RWPE1 (cell line): Measurements from ENCODE around the gene MTRR.
"Not testable (repeated sequence)": the region's sequence is repeated elsewhere in the genome, so short reads cannot be mapped to it uniquely, and the experiment has no call there.

Source experiments
- CTCF ChIA-PET: fragments of 350-600 bp; sonication (Branson Sonifier 250); formaldehyde crosslinking; extraction: SDS; loops from one replicate; lab custom pipeline; 2021; lab: Yijun Ruan, JAX
- POLR2A ChIA-PET: fragments of 400-600 bp; formaldehyde crosslinking; extraction: SDS; loops from one replicate; lab custom pipeline; 2020; ENCODE audit warnings: antibody characterized with exemption; ENCODE audit not compliant: low non-redundant PET; lab: Yijun Ruan, JAX
- DNase-seq: peaks from one replicate; pipeline ENCODE4 v3.0.0; 2012; ENCODE audit warnings: low spot score
- H3K27ac ChIP-seq: fragments of 450-650 bp; 2 replicates; pipeline ENCODE4 v1.5.1; 2017
- TF ChIP-seq, protein P1 (sequence below): fragments of 450-650 bp; conservative IDR thresholded peaks from 2 replicates; pipeline ENCODE4 v1.5.1; 2017; ENCODE audit warnings: low read depth, mild to moderate bottlenecking

MTRR gene

GRCh38 chr5:7907612-7908011, 38.7 kb downstream of the MTRR start:
- H3K27ac ChIP-seq, result no peak overlapping the region
- POLR2A ChIA-PET, result no interaction called here
- DNase-seq, result no peak
- TF ChIP-seq, protein P1, sequence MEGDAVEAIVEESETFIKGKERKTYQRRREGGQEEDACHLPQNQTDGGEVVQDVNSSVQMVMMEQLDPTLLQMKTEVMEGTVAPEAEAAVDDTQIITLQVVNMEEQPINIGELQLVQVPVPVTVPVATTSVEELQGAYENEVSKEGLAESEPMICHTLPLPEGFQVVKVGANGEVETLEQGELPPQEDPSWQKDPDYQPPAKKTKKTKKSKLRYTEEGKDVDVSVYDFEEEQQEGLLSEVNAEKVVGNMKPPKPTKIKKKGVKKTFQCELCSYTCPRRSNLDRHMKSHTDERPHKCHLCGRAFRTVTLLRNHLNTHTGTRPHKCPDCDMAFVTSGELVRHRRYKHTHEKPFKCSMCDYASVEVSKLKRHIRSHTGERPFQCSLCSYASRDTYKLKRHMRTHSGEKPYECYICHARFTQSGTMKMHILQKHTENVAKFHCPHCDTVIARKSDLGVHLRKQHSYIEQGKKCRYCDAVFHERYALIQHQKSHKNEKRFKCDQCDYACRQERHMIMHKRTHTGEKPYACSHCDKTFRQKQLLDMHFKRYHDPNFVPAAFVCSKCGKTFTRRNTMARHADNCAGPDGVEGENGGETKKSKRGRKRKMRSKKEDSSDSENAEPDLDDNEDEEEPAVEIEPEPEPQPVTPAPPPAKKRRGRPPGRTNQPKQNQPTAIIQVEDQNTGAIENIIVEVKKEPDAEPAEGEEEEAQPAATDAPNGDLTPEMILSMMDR, result no peak
- CTCF ChIA-PET, result no interaction called here

GRCh38 chr5:7908317-7908716, 39.4 kb downstream of the MTRR start:
- POLR2A ChIA-PET, result no interaction called here
- no peak for DNase-seq
- CTCF ChIA-PET, result no interaction called here

GRCh38 chr5:7910738-7911428, 41.9 kb downstream of the MTRR start:
- ChIA-PET POLR2A (no interaction called here), CTCF (no interaction called here)
- TF ChIP-seq, protein P1, result no peak
- H3K27ac ChIP-seq, result no peak overlapping the region
- DNase-seq, result no peak

More at GRCh38 chr5:7908317-7908716, 39.4 kb downstream of the MTRR start:
- no peak overlapping the region for H3K27ac ChIP-seq
- TF ChIP-seq, protein P1, result no peak

GRCh38 chr5:7911429-7911771, 42.5 kb downstream of the MTRR start:
- CTCF ChIA-PET, POLR2A ChIA-PET, H3K27ac ChIP-seq, DNase-seq: not testable (repeated sequence)

- no peak for DNase-seq
- TF ChIP-seq, protein P1, result no peak
- ChIA-PET CTCF (no interaction called here), POLR2A (no interaction called here)
- no peak overlapping the region for H3K27ac ChIP-seq
Measured at GRCh38 chr5:7916171-7916804, 47.3 kb downstream of the MTRR start.

- ChIA-PET POLR2A (no interaction called here), CTCF (interaction anchor here (1.0 kb wide), 1 partner anchor 11 kb away, joined by 3 read pairs; no protein-coding TSS in a partner anchor)
- no peak overlapping the region for H3K27ac ChIP-seq
- no peak for DNase-seq
- TF ChIP-seq, protein P1, result no peak
Measured at GRCh38 chr5:7917130-7918123, 48.5 kb downstream of the MTRR start.
